Measurements from ENCODE around the gene TRABD2B.

Gene TRABD2B

DNA sequence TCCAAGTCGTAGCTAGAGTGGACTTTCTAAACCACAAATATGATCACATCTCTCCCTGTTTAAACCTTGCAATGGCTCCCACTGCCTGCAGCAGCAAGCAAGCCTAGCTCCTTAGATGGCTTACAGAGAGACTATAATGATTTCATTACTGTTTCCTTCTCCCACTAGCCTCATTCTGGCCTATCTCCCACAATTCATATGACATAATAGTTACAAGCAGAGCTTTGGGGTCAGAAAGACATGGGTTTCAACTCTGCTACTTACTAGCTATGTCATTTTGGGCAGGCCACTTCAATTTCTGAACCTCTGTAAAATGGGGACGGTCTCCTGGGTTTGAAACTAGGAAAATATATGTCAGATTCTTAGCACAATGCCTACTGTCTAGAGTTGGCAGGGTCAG, 143.3 kb downstream of the TRABD2B start:
- TF ChIP-seq, protein P1, sequence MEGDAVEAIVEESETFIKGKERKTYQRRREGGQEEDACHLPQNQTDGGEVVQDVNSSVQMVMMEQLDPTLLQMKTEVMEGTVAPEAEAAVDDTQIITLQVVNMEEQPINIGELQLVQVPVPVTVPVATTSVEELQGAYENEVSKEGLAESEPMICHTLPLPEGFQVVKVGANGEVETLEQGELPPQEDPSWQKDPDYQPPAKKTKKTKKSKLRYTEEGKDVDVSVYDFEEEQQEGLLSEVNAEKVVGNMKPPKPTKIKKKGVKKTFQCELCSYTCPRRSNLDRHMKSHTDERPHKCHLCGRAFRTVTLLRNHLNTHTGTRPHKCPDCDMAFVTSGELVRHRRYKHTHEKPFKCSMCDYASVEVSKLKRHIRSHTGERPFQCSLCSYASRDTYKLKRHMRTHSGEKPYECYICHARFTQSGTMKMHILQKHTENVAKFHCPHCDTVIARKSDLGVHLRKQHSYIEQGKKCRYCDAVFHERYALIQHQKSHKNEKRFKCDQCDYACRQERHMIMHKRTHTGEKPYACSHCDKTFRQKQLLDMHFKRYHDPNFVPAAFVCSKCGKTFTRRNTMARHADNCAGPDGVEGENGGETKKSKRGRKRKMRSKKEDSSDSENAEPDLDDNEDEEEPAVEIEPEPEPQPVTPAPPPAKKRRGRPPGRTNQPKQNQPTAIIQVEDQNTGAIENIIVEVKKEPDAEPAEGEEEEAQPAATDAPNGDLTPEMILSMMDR (IDR thresholded peaks at IDR 0.05; ENCODE audit: insufficient read depth, low read length, poor library complexity, severe bottlenecking) = no peak
- no peak for TF ChIP-seq EZH2phosphoT487 (conservative IDR thresholded peaks at IDR 0.05; ENCODE audit: low read length)
- H2AFZ ChIP-seq (ENCODE audit: low read depth, low read length, severe bottlenecking) = no peak overlapping the region
- H3K9ac ChIP-seq (ENCODE audit: low read length) = no peak overlapping the region
- no peaks in the 10 kb centered on the region for H3K9me2 ChIP-seq (replicated peaks; ENCODE audit: insufficient read depth, low read length)
- H3F3A ChIP-seq (ENCODE audit: insufficient read depth) = no peaks in the 10 kb centered on the region
- H3K36me3 ChIP-seq (ENCODE audit: low read length) = no peaks in the 10 kb centered on the region
- H3K4me3 ChIP-seq (ENCODE audit: insufficient read depth, low read length, poor library complexity, severe bottlenecking) = no peak overlapping the region
- no peaks in the 10 kb centered on the region for H3K27me3 ChIP-seq (ENCODE audit: low read length)
- no peaks in the 10 kb centered on the region for H3K79me2 ChIP-seq (ENCODE audit: insufficient read depth, low read length)
- H3K4me2 ChIP-seq (ENCODE audit: low read depth, low read length, poor library complexity, severe bottlenecking) = no peak overlapping the region
- no peaks in the 10 kb centered on the region for H4K20me1 ChIP-seq (ENCODE audit: low read depth, low read length)
- H3K27ac ChIP-seq (ENCODE audit: low read depth, low read length) = no peak overlapping the region
- no peaks in the 10 kb centered on the region for H3K9me3 ChIP-seq (ENCODE audit: insufficient read depth, low read length)

DNA sequence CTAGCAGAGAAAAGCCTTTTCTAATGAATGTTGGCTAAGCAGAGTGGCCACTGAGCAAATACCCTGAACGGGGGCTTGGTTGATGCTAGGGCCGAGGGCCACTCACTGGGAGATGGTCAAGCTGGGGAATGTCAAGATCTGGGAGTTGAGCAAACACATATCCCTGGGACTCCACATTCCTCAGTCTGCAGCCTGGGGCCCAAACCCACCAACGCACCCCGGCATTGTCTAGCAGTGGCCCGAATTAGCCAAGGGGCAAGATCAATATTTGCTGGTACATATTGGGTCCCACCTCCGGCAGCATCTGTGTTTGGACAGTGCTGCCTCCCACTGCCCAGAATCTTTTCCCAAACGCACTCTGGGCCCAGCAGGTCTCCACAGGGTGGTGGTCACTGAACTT, 144.1 kb downstream of the TRABD2B start:
- TF ChIP-seq, protein P1 (IDR thresholded peaks at IDR 0.05; ENCODE audit: insufficient read depth, low read length, poor library complexity, severe bottlenecking) = no peak
- TF ChIP-seq EZH2phosphoT487 (conservative IDR thresholded peaks at IDR 0.05; ENCODE audit: low read length) = no peak
- Histone ChIP-seq H2AFZ (ENCODE audit: low read depth, low read length, severe bottlenecking) (no peak overlapping the region), H3F3A (ENCODE audit: insufficient read depth) (no peaks in the 10 kb centered on the region), H3K79me2 (ENCODE audit: insufficient read depth, low read length) (no peaks in the 10 kb centered on the region), H3K4me2 (ENCODE audit: low read depth, low read length, poor library complexity, severe bottlenecking) (no peak overlapping the region), H3K9me3 (ENCODE audit: insufficient read depth, low read length) (no peaks in the 10 kb centered on the region), H3K9me2 (replicated peaks; ENCODE audit: insufficient read depth, low read length) (no peaks in the 10 kb centered on the region), H3K27me3 (ENCODE audit: low read length) (no peaks in the 10 kb centered on the region), H4K20me1 (ENCODE audit: low read depth, low read length) (no peaks in the 10 kb centered on the region), H3K36me3 (ENCODE audit: low read length) (no peaks in the 10 kb centered on the region), H3K9ac (ENCODE audit: low read length) (no peak overlapping the region), H3K4me3 (ENCODE audit: insufficient read depth, low read length, poor library complexity, severe bottlenecking) (no peak overlapping the region), H3K27ac (ENCODE audit: low read depth, low read length) (no peak overlapping the region)

DNA sequence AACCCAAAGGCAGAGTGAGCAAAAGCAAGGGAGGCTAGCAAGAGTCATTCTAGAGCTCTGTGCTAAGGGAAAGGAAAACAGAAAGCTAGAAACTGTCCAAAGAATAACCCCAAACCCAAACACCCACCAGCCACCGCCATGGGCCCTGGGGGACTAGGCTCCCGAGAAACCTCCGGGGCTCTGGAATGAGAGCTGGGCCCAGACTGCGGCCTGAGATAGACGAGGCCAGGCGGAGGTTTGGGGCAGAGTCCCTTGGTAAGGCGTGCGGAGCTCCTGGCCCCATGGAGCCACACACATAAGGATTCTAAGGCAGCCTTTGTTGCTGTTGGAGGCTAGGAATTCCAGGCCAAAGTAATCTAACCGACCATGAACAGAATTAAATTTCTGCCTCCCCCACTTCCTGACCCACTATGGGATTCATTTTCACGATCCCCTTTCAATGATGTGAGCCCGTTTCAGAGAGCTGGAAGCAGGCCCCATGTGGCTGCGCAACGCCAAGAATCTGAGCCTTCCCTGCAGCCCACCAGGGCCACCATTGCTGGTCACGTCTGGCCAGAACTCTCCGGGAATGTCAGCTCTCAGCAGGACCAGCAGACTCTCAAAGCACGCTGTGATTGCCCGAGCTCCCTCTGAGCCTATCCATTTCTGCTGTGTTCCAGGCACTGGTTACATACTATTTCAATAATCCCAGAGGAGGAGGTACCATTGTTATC, 145.0 kb downstream of the TRABD2B start:
- Histone ChIP-seq H3K9me3 (ENCODE audit: insufficient read depth, low read length) (no peaks in the 10 kb centered on the region), H3F3A (ENCODE audit: insufficient read depth) (no peaks in the 10 kb centered on the region), H3K79me2 (ENCODE audit: insufficient read depth, low read length) (no peaks in the 10 kb centered on the region)

More for the DNA sequence above, 145.0 kb downstream of the TRABD2B start:
- no peak overlapping the region for H3K9ac ChIP-seq (ENCODE audit: low read length)
- no peak overlapping the region for H3K27ac ChIP-seq (ENCODE audit: low read depth, low read length)
- no peaks in the 10 kb centered on the region for H3K9me2 ChIP-seq (replicated peaks; ENCODE audit: insufficient read depth, low read length)
- no peaks in the 10 kb centered on the region for H3K27me3 ChIP-seq (ENCODE audit: low read length)
- H3K4me3 ChIP-seq (ENCODE audit: insufficient read depth, low read length, poor library complexity, severe bottlenecking) = no peak overlapping the region
- TF ChIP-seq, protein P1 (IDR thresholded peaks at IDR 0.05; ENCODE audit: insufficient read depth, low read length, poor library complexity, severe bottlenecking) = no peak
- no peak for TF ChIP-seq EZH2phosphoT487 (conservative IDR thresholded peaks at IDR 0.05; ENCODE audit: low read length)
- H2AFZ ChIP-seq (ENCODE audit: low read depth, low read length, severe bottlenecking) = no peak overlapping the region
- no peak overlapping the region for H3K4me2 ChIP-seq (ENCODE audit: low read depth, low read length, poor library complexity, severe bottlenecking)
- no peaks in the 10 kb centered on the region for H4K20me1 ChIP-seq (ENCODE audit: low read depth, low read length)
- no peaks in the 10 kb centered on the region for H3K36me3 ChIP-seq (ENCODE audit: low read length)
